ENCODE measurements around the gene MBOAT2.

Gene MBOAT2

DNA sequence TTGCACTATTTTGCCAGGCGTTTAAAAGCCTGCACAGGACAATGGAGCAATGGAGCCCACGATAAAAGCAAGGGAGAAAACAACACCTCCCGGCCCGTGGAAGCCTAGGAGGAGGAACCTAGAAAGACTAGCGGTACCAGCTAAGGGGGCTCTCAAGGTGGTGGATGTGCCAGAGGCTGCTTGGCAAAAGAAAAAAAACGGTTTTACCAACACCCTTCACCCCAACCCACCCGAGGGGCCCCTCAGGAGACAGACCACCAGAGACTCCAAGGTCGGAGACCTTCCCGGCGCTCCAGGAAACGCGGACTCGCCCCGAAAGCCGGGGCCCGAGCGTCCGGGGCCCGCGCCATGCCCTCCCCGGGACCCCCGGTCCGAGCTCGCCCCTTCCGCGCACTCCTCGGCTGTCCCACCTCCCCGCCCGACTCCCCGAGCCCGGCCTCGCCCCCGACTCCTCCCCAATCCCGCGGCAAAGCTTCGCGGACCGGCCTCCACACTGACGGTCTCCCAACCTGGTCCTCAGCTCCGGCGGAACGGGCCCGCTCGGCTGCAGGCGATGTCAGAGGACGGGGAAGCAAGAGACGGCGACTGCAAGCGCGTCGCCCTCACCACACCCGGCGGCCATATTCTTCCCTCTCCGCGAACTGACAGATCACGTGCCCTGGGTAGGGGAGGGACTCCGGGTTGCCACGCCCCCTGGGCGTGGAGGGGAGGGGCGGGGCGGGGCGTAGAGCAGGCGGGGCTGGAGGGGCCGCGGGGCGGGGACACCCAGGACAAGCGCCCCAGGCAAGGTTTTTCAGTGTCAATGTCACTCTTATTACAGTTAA lies 166.3 kb downstream of the MBOAT2 start, which contains the start of gene KIDINS220:
TSS of gene KIDINS220 (minus strand) at position 643 of the 824 bp plus-strand sequence. CDS start 10,520 bp downstream, outside the sequence.
- no peak for TF ChIP-seq EZH2phosphoT487 (IDR thresholded peaks at IDR 0.05; ENCODE audit: low read depth)
- TF ChIP-seq CTCF (IDR thresholded peaks at IDR 0.05; ENCODE audit: low read depth, low read length) = no peak
- Histone ChIP-seq H3K9me3 (ENCODE audit: insufficient read depth, low read length) (no peaks in the 10 kb centered on the region), H3K27ac (ENCODE audit: low read length) (no peak within 1 kb of the TSS), H3K4me1 (ENCODE audit: low read length) (peaks cover 10% of the 10 kb centered on the region), H3K4me2 (ENCODE audit: low read length) (peak within 1 kb of the TSS; percentile 83), H3K9ac (ENCODE audit: low read length) (peak within 1 kb of the TSS; percentile 64), H4K20me1 (ENCODE audit: insufficient read depth, low read length) (no peaks in the 10 kb centered on the region), H2AFZ (ENCODE audit: low read depth, low read length) (peak within 1 kb of the TSS; percentile 16), H3K36me3 (replicated peaks; ENCODE audit: low read depth, low read length) (no peaks in the 10 kb centered on the region), H3K79me2 (ENCODE audit: low read length) (peaks cover 31% of the 10 kb centered on the region), H3K4me3 (ENCODE audit: low read length) (peak within 1 kb of the TSS; percentile 77), H3K27me3 (ENCODE audit: low read depth, low read length) (no peaks in the 10 kb centered on the region)

DNA sequence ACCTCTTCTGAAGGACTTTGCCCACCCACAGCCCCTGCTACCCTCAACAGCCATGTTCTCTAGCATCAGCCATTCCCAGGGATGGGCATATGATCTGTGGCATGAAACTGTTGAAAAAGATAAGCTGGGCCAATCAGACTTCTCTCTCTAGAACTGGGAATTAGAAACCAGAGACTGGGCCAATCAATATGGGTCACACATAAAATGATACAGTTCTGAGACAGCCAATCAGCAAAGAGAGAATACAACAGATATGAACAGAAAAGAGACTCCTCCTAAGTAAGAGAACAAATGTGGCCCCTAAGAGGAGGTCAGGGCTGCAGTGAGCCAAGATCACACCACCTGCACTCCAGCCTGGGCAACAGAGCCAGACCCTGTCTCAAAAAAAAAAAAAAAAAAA lies 168.2 kb downstream of the MBOAT2 start:
- Histone ChIP-seq H3K4me1 (ENCODE audit: low read length) (peaks cover 10% of the 10 kb centered on the region), H3K27ac (ENCODE audit: low read length) (no peak overlapping the region), H3K79me2 (ENCODE audit: low read length) (peaks cover 39% of the 10 kb centered on the region), H3K27me3 (ENCODE audit: low read depth, low read length) (no peaks in the 10 kb centered on the region), H3K4me2 (ENCODE audit: low read length) (no peak overlapping the region), H3K36me3 (replicated peaks; ENCODE audit: low read depth, low read length) (no peaks in the 10 kb centered on the region), H3K9ac (ENCODE audit: low read length) (no peak overlapping the region), H3K9me3 (ENCODE audit: insufficient read depth, low read length) (no peaks in the 10 kb centered on the region), H3K4me3 (ENCODE audit: low read length) (no peak overlapping the region), H2AFZ (ENCODE audit: low read depth, low read length) (no peak overlapping the region), H4K20me1 (ENCODE audit: insufficient read depth, low read length) (no peaks in the 10 kb centered on the region)
- TF ChIP-seq CTCF (IDR thresholded peaks at IDR 0.05; ENCODE audit: low read depth, low read length) = no peak
- TF ChIP-seq EZH2phosphoT487 (IDR thresholded peaks at IDR 0.05; ENCODE audit: low read depth) = no peak

DNA sequence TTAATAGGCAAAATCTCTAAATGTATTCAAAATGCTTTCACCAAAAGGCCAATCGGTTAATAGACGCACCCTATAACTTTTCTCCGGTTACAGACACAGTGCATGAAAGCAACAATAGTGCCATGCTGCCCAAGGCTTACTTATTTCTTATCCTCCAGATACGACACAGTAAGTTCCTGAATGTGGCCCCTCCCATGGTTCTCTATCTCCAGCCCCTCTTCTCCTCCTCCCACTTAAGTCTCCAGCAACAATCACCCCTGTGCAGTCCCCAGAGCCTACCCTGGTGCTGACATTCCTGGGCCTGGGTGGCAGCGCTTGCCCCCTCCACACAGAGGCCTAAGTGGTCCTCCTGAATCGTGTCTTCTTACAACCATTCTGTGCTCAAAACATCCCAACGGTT lies 169.6 kb downstream of the MBOAT2 start:
- no peaks in the 10 kb centered on the region for H4K20me1 ChIP-seq (ENCODE audit: insufficient read depth, low read length)
- H3K4me1 ChIP-seq (ENCODE audit: low read length) = peaks cover 10% of the 10 kb centered on the region
- H3K36me3 ChIP-seq (replicated peaks; ENCODE audit: low read depth, low read length) = no peaks in the 10 kb centered on the region
- H3K9ac ChIP-seq (ENCODE audit: low read length) = no peak overlapping the region
- H3K9me3 ChIP-seq (ENCODE audit: insufficient read depth, low read length) = no peaks in the 10 kb centered on the region
- no peak overlapping the region for H3K27ac ChIP-seq (ENCODE audit: low read length)
- no peaks in the 10 kb centered on the region for H3K27me3 ChIP-seq (ENCODE audit: low read depth, low read length)
- H3K4me3 ChIP-seq (ENCODE audit: low read length) = no peak overlapping the region
- H2AFZ ChIP-seq (ENCODE audit: low read depth, low read length) = no peak overlapping the region
- TF ChIP-seq EZH2phosphoT487 (IDR thresholded peaks at IDR 0.05; ENCODE audit: low read depth) (no peak), CTCF (IDR thresholded peaks at IDR 0.05; ENCODE audit: low read depth, low read length) (no peak)
- peaks cover 45% of the 10 kb centered on the region for H3K79me2 ChIP-seq (ENCODE audit: low read length)
- H3K4me2 ChIP-seq (ENCODE audit: low read length) = no peak overlapping the region

GRCh38 chr2:8831516-8831915 lies 172.0 kb downstream of the MBOAT2 start:
- no peak for TF ChIP-seq CTCF (IDR thresholded peaks at IDR 0.05; ENCODE audit: low read depth, low read length)
- TF ChIP-seq EZH2phosphoT487 (IDR thresholded peaks at IDR 0.05; ENCODE audit: low read depth) = no peak
- Histone ChIP-seq H3K4me2 (ENCODE audit: low read length) (no peak overlapping the region), H4K20me1 (ENCODE audit: insufficient read depth, low read length) (0 out of 2 replicates have a peak, but pooled peaks cover 3% of the 10 kb centered on the region), H3K4me1 (ENCODE audit: low read length) (peaks cover 7% of the 10 kb centered on the region), H3K27ac (ENCODE audit: low read length) (no peak overlapping the region), H3K79me2 (ENCODE audit: low read length) (peaks cover 41% of the 10 kb centered on the region), H3K36me3 (replicated peaks; ENCODE audit: low read depth, low read length) (no peaks in the 10 kb centered on the region), H2AFZ (ENCODE audit: low read depth, low read length) (no peak overlapping the region), H3K27me3 (ENCODE audit: low read depth, low read length) (no peaks in the 10 kb centered on the region), H3K9me3 (ENCODE audit: insufficient read depth, low read length) (no peaks in the 10 kb centered on the region), H3K9ac (ENCODE audit: low read length) (no peak overlapping the region), H3K4me3 (ENCODE audit: low read length) (no peak overlapping the region)

Data from OCI-LY3 (cell line).